OCI-LY7 (cell line): ENCODE measurements around the gene KBTBD4. TPM values are rescaled to one million over a fixed set of nuclear protein-coding genes. Genes with fewer than 3 reads are reported as not detected.

Source experiments
- BruUV-seq: library from RNA; stranded (reverse); fragments of 400-500 nt; replicated peaks from 2 replicates; lab custom pipeline; 2021; lab: Mats Ljungman, UMichigan
- CTCF ChIA-PET: fragments of 300-600 bp; sonication (Branson Sonifier 250); formaldehyde crosslinking; loops from one replicate; lab custom pipeline; 2022; ENCODE audit warnings: antibody characterized with exemption; ENCODE audit not compliant: unreplicated experiment; lab: Charles Lee
- POLR2A ChIA-PET: fragments of 300-600 bp; sonication (Branson Sonifier 250); formaldehyde crosslinking; loops from one replicate; lab custom pipeline; 2022; ENCODE audit warnings: antibody characterized with exemption; lab: Charles Lee
- DNase-seq: peaks from one replicate; pipeline ENCODE4 v3.0.0-alpha.2; 2015; ENCODE audit warnings: low spot score
- H2AFZ ChIP-seq: fragments of 200-600 bp; sonication (generic), shearing (Covaris generic); 2 replicates; pipeline ENCODE4 v1.6.1; 2014; ENCODE audit warnings: mild to moderate bottlenecking, antibody characterized with exemption, low read length, moderate library complexity
- H3K27ac ChIP-seq: fragments of 200-600 bp; sonication (generic); 2 replicates; pipeline ENCODE4 v1.5.1; 2014; ENCODE audit warnings: mixed run types, low read depth, mild to moderate bottlenecking, moderate library complexity, low read length, inconsistent platforms; ENCODE audit not compliant: poor library complexity, severe bottlenecking
- H3K36me3 ChIP-seq: fragments of 200-600 bp; sonication (generic); 2 replicates; pipeline ENCODE4 v1.6.1; 2014; ENCODE audit warnings: mild to moderate bottlenecking, antibody characterized with exemption, low read length, moderate library complexity, mixed read lengths; ENCODE audit not compliant: insufficient read depth
- H3K4me1 ChIP-seq: fragments of 200-600 bp; sonication (generic); 2 replicates; pipeline ENCODE4 v1.5.1; 2014; ENCODE audit warnings: mild to moderate bottlenecking, low read length; ENCODE audit not compliant: insufficient read depth, poor library complexity, severe bottlenecking
- H3K4me2 ChIP-seq: fragments of 200-600 bp; sonication (generic); 2 replicates; pipeline ENCODE4 v1.6.1; 2014; ENCODE audit warnings: mild to moderate bottlenecking, low read length
- H3K4me3 ChIP-seq: fragments of 200-600 bp; sonication (generic); 2 replicates; pipeline ENCODE4 v1.5.1; 2014; ENCODE audit warnings: mild to moderate bottlenecking, low read depth, low read length; ENCODE audit not compliant: poor library complexity, severe bottlenecking
- H3K79me2 ChIP-seq: fragments of 200-600 bp; sonication (generic); 2 replicates; pipeline ENCODE4 v1.6.1; 2016; ENCODE audit warnings: low read depth, mild to moderate bottlenecking, low read length, moderate library complexity, mixed read lengths; ENCODE audit not compliant: insufficient read depth
- H3K9me2 ChIP-seq: fragments of 200-600 bp; sonication (generic); 2 replicates; pipeline ENCODE4 v1.6.1; 2016; ENCODE audit warnings: mild to moderate bottlenecking, low read length, mixed read lengths; ENCODE audit not compliant: insufficient read depth
- H3K9me3 ChIP-seq: fragments of 200-600 bp; sonication (generic); 2 replicates; pipeline ENCODE4 v1.6.1; 2014; ENCODE audit warnings: mild to moderate bottlenecking, mixed run types, low read length, mixed read lengths
- H4K20me1 ChIP-seq: fragments of 200-600 bp; sonication (generic); 2 replicates; pipeline ENCODE4 v1.6.1; 2014; ENCODE audit warnings: mild to moderate bottlenecking, antibody characterized with exemption, low read length, moderate library complexity, mixed read lengths; ENCODE audit not compliant: insufficient read depth
- EZH2phosphoT487 ChIP-seq: fragments of 200-600 bp; sonication (generic); IDR thresholded peaks from 2 replicates; pipeline ENCODE4 v1.6.1; 2018; ENCODE audit warnings: low read depth, borderline replicate concordance, mild to moderate bottlenecking, mixed run types, antibody characterized with exemption, low read length, moderate library complexity, mixed read lengths
- intact Hi-C: fragments of 100-400 bp; cut with micrococcal nuclease; formaldehyde crosslinking; loops from one replicate; pipeline ENCODE4 v1.10.0; 2022; ENCODE audit not compliant: unreplicated experiment
- total RNA-seq, 2 experiments: library from RNA; depleted of rRNA in 1 of 2; stranded (reverse); fragments of >200 nt in 1 of 2; shearing (Covaris generic) in 1 of 2; gene quantifications; 2 replicates each; pipeline ENCODE4 v1.2.3, GENCODE V29; 2014 to 2022
- TF ChIP-seq, protein P1 (sequence below): fragments of 200-600 bp; sonication (generic); conservative IDR thresholded peaks from 2 replicates; pipeline ENCODE4 v1.5.1; 2014; ENCODE audit warnings: mild to moderate bottlenecking, antibody characterized with exemption, low read length, moderate library complexity, mixed read lengths

KBTBD4 gene
- total RNA-seq, 2 experiments from 2014 or later: 18.4 to 25.2 TPM

DNA sequence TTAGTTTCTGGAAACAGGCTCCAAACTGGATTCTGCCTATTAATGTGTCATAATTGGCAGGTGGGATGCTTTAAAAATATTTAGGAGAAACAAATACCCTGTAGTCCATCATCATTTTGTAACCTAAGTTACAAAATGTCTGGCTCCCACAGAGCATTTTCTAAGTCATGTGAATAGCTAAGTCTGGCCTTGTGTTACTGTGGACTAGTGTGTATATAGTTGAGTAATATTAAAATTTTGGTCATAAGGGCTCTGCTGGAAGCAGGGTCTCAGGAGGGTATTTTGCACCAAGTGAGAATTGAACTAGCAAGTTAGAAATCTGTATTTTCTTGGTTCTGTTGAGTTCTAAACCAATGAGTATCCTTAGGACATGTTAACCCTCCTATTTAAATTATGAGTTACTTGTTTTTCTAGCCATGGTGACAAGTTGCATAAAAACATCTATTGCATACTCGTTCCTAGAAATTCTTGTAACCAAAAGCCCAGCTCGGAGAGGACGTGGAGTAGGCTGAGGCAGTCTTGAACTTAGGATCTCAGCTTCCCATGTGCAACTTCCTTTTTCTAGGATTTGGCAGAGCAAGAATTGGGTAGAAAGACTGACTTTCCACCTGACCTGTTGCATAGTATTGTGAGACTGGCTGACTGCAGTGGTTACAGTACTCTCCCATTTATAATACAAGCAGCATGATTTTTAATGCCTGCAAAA, 8.0 kb downstream of the KBTBD4 start:
- no peaks in the 10 kb centered on the region for H3K9me2 ChIP-seq
- H3K79me2 ChIP-seq: peaks cover 6% of the 10 kb centered on the region; the same call in 1 of the 2 replicates
- CTCF ChIA-PET: no interaction called here
- intact Hi-C loops: loop anchor here (10.0 kb wide), 1 partner anchor 144 kb away; the partner anchor contains the start of gene AGBL2
- no peaks in the 10 kb centered on the region for H3K9me3 ChIP-seq
- H3K27ac ChIP-seq: no peak overlapping the region
- H4K20me1 ChIP-seq: no peaks in the 10 kb centered on the region
- no peak overlapping the region for H3K4me2 ChIP-seq
- no TSS peak for BruUV-seq
- H2AFZ ChIP-seq: no peak overlapping the region
- no peak overlapping the region for H3K4me3 ChIP-seq
- no peaks in the 10 kb centered on the region for H3K4me1 ChIP-seq
- TF ChIP-seq EZH2phosphoT487: no peak
- TF ChIP-seq, protein P1, sequence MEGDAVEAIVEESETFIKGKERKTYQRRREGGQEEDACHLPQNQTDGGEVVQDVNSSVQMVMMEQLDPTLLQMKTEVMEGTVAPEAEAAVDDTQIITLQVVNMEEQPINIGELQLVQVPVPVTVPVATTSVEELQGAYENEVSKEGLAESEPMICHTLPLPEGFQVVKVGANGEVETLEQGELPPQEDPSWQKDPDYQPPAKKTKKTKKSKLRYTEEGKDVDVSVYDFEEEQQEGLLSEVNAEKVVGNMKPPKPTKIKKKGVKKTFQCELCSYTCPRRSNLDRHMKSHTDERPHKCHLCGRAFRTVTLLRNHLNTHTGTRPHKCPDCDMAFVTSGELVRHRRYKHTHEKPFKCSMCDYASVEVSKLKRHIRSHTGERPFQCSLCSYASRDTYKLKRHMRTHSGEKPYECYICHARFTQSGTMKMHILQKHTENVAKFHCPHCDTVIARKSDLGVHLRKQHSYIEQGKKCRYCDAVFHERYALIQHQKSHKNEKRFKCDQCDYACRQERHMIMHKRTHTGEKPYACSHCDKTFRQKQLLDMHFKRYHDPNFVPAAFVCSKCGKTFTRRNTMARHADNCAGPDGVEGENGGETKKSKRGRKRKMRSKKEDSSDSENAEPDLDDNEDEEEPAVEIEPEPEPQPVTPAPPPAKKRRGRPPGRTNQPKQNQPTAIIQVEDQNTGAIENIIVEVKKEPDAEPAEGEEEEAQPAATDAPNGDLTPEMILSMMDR: no peak
- peaks cover 66% of the 10 kb centered on the region for H3K36me3 ChIP-seq
- POLR2A ChIA-PET: interaction anchor here (0.5 to 0.9 kb wide), 3 partner anchors 8 to 62 kb away, joined by 3 to 6 read pairs (median 4); partner anchors contain the start of genes KBTBD4 and NDUFS3
- DNase-seq: no peak

DNA sequence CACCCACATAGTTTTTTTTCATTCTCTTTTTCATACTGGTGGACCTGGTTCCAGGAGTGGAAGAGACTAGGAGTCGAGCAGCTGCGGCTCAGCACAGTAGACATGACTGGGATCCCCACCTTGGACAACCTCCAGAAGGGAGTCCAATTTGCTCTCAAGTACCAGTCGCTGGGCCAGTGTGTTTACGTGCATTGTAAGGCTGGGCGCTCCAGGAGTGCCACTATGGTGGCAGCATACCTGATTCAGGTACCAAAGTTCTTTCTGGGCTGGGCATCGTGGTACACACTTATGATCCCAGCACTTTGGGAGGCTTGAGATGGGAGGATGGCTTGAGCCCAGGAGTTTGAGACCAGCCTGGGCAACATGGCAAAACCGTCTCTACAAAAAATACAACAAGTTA, 9.1 kb downstream of the KBTBD4 start:
- H3K4me1 ChIP-seq: peaks cover 7% of the 10 kb centered on the region
- BruUV-seq: no TSS peak
- H3K27ac ChIP-seq: no peak overlapping the region
- H2AFZ ChIP-seq: no peak overlapping the region
- no peak for DNase-seq
- H3K9me2 ChIP-seq: no peaks in the 10 kb centered on the region
- TF ChIP-seq, protein P1: no peak
- no peak for TF ChIP-seq EZH2phosphoT487
- intact Hi-C loops: loop anchor here (10.0 kb wide), 1 partner anchor 145 kb away; the partner anchor contains the start of gene AGBL2
- ChIA-PET POLR2A (interaction anchor here (0.6 to 2.3 kb wide), 5 partner anchors 9 to 43 kb away, joined by 3 to 8 read pairs (median 3); partner anchors contain the start of genes KBTBD4 and NDUFS3), CTCF (no interaction called here)
- no peak overlapping the region for H3K4me3 ChIP-seq
- peaks cover 6% of the 10 kb centered on the region; the same call in 1 of the 2 replicates for H3K79me2 ChIP-seq
- H4K20me1 ChIP-seq: no peaks in the 10 kb centered on the region
- H3K9me3 ChIP-seq: no peaks in the 10 kb centered on the region
- peaks cover 57% of the 10 kb centered on the region for H3K36me3 ChIP-seq
- H3K4me2 ChIP-seq: no peak overlapping the region
